A673 (cell line): ENCODE results near the gene C17orf67. TPM values are rescaled to one million over a fixed set of nuclear protein-coding genes. Genes with fewer than 3 reads are reported as not detected.

ENCODE experiments used
- Bru-seq: library from RNA; stranded (reverse); fragments of 400-500 nt; gene quantifications from one replicate; lab custom pipeline; 2021; lab: Mats Ljungman, UMichigan
- BruChase-seq, 2 experiments: library from RNA; stranded (reverse); fragments of 400-500 nt; gene quantifications; one replicate each; lab custom pipeline; 2021; lab: Mats Ljungman, UMichigan
- BruUV-seq: library from RNA; stranded (reverse); fragments of 400-500 nt; replicated peaks from 2 replicates; lab custom pipeline; 2021; lab: Mats Ljungman, UMichigan
- CTCF ChIA-PET: fragments of 300-600 bp; sonication (Branson Sonifier 250); formaldehyde crosslinking; loops from one replicate; lab custom pipeline; 2022; ENCODE audit warnings: antibody characterized with exemption; lab: Charles Lee
- POLR2A ChIA-PET: fragments of 300-600 bp; sonication (Branson Sonifier 250); formaldehyde crosslinking; loops from one replicate; lab custom pipeline; 2022; ENCODE audit warnings: antibody characterized with exemption; ENCODE audit not compliant: low non-redundant PET; lab: Charles Lee
- DNase-seq: peaks from one replicate; pipeline ENCODE4 v3.0.0-alpha.2; 2015; ENCODE audit warnings: low spot score
- H3K27ac ChIP-seq: fragments of 200-600 bp; sonication (generic); 2 replicates; pipeline ENCODE4 v1.5.1; 2016; ENCODE audit warnings: mixed run types, low read depth, mild to moderate bottlenecking, mixed read lengths, antibody characterized with exemption, low read length; ENCODE audit not compliant: poor library complexity, severe bottlenecking
- H3K27me3 ChIP-seq: fragments of 200-600 bp; sonication (generic); replicated peaks from 2 replicates; pipeline ENCODE4 v1.6.1; 2017; ENCODE audit warnings: mixed run types, low read depth, mild to moderate bottlenecking, mixed read lengths, antibody characterized with exemption, low read length; ENCODE audit not compliant: insufficient read depth, poor library complexity
- H3K36me3 ChIP-seq: fragments of 200-600 bp; sonication (generic); 2 replicates; pipeline ENCODE4 v1.6.1; 2016; ENCODE audit warnings: mixed run types, mild to moderate bottlenecking, mixed read lengths, antibody characterized with exemption, low read length; ENCODE audit not compliant: insufficient read depth, poor library complexity, severe bottlenecking
- H3K4me1 ChIP-seq: fragments of 200-600 bp; sonication (generic); 2 replicates; pipeline ENCODE4 v1.6.1; 2017; ENCODE audit warnings: mixed run types, mild to moderate bottlenecking, mixed read lengths, antibody characterized with exemption, low read length; ENCODE audit not compliant: insufficient read depth, poor library complexity, severe bottlenecking
- H3K4me3 ChIP-seq: fragments of 200-600 bp; sonication (generic); 2 replicates; pipeline ENCODE4 v1.5.1; 2016; ENCODE audit warnings: low read depth, mixed run types, mild to moderate bottlenecking, mixed read lengths, low read length; ENCODE audit not compliant: poor library complexity, severe bottlenecking
- H3K9me3 ChIP-seq: fragments of 200-600 bp; sonication (generic); 2 replicates; pipeline ENCODE4 v1.6.1; 2016; ENCODE audit warnings: mixed run types, low read depth, mild to moderate bottlenecking, mixed read lengths, antibody characterized with exemption, low read length; ENCODE audit not compliant: poor library complexity, severe bottlenecking
- CTCF ChIP-seq: fragments of 300-800, 200-600 bp; sonication (generic); conservative IDR thresholded peaks from 2 replicates; pipeline ENCODE4 v1.5.1; 2017; ENCODE audit warnings: low read depth, mild to moderate bottlenecking, antibody characterized with exemption, low read length, moderate library complexity, mixed read lengths
- EZH2 ChIP-seq: fragments of 200-600 bp; sonication (generic); IDR thresholded peaks from 2 replicates; pipeline ENCODE4 v1.6.1; 2017; ENCODE audit warnings: borderline replicate concordance, low read depth, mild to moderate bottlenecking, mixed read lengths, antibody characterized with exemption, low read length; ENCODE audit not compliant: poor library complexity, severe bottlenecking
- intact Hi-C: fragments of 100-400 bp; cut with micrococcal nuclease; formaldehyde crosslinking; loops from one replicate; pipeline ENCODE4 v1.10.0; 2022; ENCODE audit not compliant: unreplicated experiment
- long read RNA-seq: library from polyadenylated mRNA; stranded (forward); transcript quantifications from one replicate; pipeline ENCODE4 v2.0.0, GENCODE V29; 2022
- total RNA-seq: library from RNA; stranded (reverse); gene quantifications from 2 replicates; pipeline ENCODE4 v1.2.3, GENCODE V29; 2021

Gene C17orf67
- total RNA-seq (2.7 TPM in 2 replicates), Bru-seq, nascent RNA (percentile 54 among the genes with signal in this experiment), BruChase-seq, experiment 1, labeled RNA remaining after a 2-hour chase (percentile 58 among the genes with signal in this experiment), BruChase-seq, experiment 2, labeled RNA remaining after a 6-hour chase (percentile 62 among the genes with signal in this experiment)
- long read RNA-seq, partial matches to known transcripts = 1 of 22 reads
- long read RNA-seq, other reads (novel, unspliced or antisense) = 21 of 22 reads

GRCh38 chr17:56833809-56834379, at the start of gene C17orf67, which contains the start of gene DGKE:
TSS of gene C17orf67 (minus strand) at chr17:56833920. CDS start at chr17:56815810, 18,110 bp downstream.
TSS of gene DGKE (plus strand) at chr17:56834151. CDS start at chr17:56834796, 645 bp downstream.
- POLR2A ChIA-PET = no interaction called here
- Histone ChIP-seq H3K4me1 (peaks cover 24% of the 10 kb centered on the region), H3K36me3 (no peaks in the 10 kb centered on the region), H3K27me3 (no peaks in the 10 kb centered on the region), H3K27ac (peak within 1 kb of the TSS; percentile 70), H3K9me3 (no peaks in the 10 kb centered on the region), H3K4me3 (peak within 1 kb of the TSS; percentile 65)
- BruUV-seq = no TSS peak
- no peak for TF ChIP-seq EZH2
- CTCF ChIA-PET = no interaction called here
- intact Hi-C loops = no loop called here
- peak; percentile 95 for DNase-seq

GRCh38 chr17:56881685-56882295, 48.1 kb upstream of the C17orf67 start:
- H3K9me3 ChIP-seq = no peaks in the 10 kb centered on the region
- H3K4me1 ChIP-seq = no peaks in the 10 kb centered on the region
- no peaks in the 10 kb centered on the region for H3K36me3 ChIP-seq
- DNase-seq = no peak
- TF ChIP-seq CTCF = no peak
- TF ChIP-seq EZH2 = no peak
- ChIA-PET POLR2A (no interaction called here), CTCF (no interaction called here)
- H3K4me3 ChIP-seq = no peak overlapping the region
- no peaks in the 10 kb centered on the region for H3K27me3 ChIP-seq
- intact Hi-C loops = no loop called here
- H3K27ac ChIP-seq = no peak overlapping the region
- no TSS peak for BruUV-seq

GRCh38 chr17:56880571-56880970, 46.9 kb upstream of the C17orf67 start:
- POLR2A ChIA-PET = no interaction called here
- TF ChIP-seq EZH2 (no peak), CTCF (no peak)
- CTCF ChIA-PET = no interaction called here
- no TSS peak for BruUV-seq
- no peaks in the 10 kb centered on the region for H3K9me3 ChIP-seq
- DNase-seq = no peak
- H3K27me3 ChIP-seq = no peaks in the 10 kb centered on the region
- H3K4me1 ChIP-seq = no peaks in the 10 kb centered on the region
- no peak overlapping the region for H3K27ac ChIP-seq
- no peak overlapping the region for H3K4me3 ChIP-seq
- intact Hi-C loops = no loop called here
- H3K36me3 ChIP-seq = no peaks in the 10 kb centered on the region
